Measurements from ENCODE around the gene TMEM225B.
"Not testable (repeated sequence)": the region's sequence is repeated elsewhere in the genome, so short reads cannot be mapped to it uniquely, and the experiment has no call there.

Gene TMEM225B

GRCh38 chr7:99579956-99580777 is 17.9 kb upstream of the TMEM225B start:
- peak; percentile 66 for DNase-seq

DNA sequence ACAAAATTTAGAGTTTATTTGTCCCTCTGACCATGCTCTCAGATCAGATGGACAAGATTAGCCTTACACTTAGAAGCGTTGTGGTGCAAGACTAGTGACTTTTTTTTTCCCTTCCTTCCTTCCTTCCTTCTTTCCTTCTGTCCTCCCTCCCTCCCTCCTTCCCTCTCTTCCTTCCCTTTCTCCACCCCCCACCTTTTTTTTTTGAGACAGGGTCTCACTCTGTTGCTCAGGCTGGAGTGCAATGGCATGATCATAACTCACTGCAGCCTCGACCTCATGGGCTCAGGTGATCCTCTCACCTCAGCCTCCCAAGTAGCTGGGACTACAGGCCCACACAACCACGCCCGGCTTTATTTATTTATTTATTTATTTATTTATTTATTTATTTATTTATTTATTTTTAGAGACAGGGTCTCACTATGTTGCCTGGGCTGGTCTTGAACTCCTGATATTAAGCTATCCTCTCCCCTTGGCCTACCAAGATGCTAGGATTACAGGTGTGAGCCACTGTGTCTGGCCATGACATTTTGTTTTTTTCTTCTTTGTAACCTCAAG is 17.2 kb upstream of the TMEM225B start:
- DNase-seq: not testable (repeated sequence)

DNA sequence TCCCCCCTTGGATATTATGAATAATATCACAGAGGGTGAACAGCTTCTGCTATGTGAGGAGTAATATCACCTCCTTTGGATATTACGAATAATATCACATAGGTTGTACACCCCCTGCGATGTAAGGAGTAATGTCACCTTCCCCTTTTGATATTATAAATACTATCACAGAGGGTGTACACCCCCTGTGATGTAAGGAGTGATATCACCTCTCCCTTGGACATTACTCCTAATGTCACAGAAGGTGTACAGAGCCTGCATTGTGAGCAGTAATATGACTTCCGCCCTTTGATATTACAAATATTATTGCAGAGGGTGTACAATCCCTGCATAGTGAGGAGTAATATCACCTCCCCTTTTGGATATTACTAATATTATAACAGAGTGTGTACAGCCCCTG is 9.2 kb upstream of the TMEM225B start:
- DNase-seq: no peak

DNA sequence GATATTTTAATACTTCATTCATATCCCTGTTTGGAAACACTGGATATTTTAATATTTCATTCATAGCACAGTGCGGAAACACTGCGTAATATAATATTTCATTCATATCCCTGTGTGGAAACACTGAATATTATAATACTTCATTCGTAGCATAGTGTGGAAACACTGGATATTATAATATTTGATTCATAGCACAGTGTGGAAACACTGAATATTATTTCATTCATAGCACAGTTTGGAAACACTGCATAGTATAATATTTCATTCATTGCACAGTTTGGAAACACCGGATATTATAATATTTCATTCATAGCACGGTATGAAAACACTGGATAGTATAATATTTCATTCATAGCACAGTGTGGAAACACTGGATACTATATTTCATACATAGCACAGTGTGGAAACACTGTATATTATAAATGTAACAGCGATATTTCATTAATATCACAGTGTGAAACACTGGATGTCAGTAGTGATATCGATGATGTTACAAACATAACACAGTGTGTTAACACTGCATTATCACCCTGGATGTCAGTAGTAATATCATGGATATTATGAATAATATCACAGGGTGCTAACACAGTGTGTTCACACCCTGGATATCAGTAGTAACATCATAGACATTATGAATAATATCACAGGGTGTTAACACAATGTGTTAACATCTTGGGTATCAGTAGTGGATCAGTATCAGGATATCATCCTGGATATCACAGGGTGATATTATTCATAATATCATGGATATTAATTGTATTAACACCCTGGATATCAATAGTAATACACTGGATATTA is 2.9 kb upstream of the TMEM225B start:
- DNase-seq: no peak

- no peak for DNase-seq
Measured at GRCh38 chr7:99596408-99596955, 1.6 kb upstream of the TMEM225B start.

DNA sequence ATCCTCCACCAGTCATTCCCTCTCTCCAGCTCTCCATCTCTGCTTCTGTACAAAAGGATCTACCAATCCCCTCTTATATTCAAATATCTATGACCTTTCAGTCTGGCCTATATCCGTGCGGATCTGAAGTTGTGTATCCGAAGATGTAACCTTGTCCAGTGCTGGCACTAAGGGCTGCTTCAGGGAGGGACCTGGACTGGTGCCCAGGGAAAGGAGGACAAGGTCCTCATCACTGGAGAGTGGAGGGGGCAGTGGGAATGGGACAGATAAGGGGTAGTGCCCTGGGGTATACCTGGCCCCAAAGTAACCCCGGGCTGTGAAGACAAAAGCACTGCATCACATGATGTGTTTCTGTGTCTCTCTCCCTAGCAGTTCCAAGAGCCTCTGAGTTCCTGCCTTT is 1.8 kb downstream of the TMEM225B start:
- no peak for DNase-seq

- no peak for DNase-seq
Measured at GRCh38 chr7:99601656-99602310, 3.7 kb downstream of the TMEM225B start.

- no peak for DNase-seq
Measured at GRCh38 chr7:99605527-99605926, 7.5 kb downstream of the TMEM225B start.

- DNase-seq: no peak
Measured at GRCh38 chr7:99606531-99606930, 8.5 kb downstream of the TMEM225B start.

DNA sequence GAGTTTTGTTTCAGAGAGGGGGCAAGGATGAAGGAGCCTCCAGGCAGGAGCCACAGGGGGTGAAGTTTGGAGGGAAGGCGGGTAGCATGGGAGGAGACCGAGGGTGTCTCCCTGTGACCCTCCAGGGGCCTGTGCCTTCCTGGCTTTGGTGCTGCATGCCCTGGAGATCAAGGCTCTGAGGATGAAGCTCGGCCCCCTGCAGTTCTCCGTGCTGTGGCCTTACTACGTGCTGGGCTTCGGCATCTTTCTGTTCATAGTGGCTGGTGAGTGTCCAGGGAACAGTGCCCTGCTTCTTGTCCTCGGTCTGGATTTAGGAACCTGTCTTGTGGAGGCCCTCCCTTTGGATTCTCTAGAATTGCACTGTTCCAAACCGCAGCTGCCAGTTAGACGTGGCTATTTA is 9.5 kb downstream of the TMEM225B start:
- DNase-seq: no peak

GRCh38 chr7:99614495-99614894 is 16.4 kb downstream of the TMEM225B start:
- DNase-seq: no peak

GRCh38 chr7:99615989-99616358 is 17.9 kb downstream of the TMEM225B start:
- DNase-seq: no peak

DNA sequence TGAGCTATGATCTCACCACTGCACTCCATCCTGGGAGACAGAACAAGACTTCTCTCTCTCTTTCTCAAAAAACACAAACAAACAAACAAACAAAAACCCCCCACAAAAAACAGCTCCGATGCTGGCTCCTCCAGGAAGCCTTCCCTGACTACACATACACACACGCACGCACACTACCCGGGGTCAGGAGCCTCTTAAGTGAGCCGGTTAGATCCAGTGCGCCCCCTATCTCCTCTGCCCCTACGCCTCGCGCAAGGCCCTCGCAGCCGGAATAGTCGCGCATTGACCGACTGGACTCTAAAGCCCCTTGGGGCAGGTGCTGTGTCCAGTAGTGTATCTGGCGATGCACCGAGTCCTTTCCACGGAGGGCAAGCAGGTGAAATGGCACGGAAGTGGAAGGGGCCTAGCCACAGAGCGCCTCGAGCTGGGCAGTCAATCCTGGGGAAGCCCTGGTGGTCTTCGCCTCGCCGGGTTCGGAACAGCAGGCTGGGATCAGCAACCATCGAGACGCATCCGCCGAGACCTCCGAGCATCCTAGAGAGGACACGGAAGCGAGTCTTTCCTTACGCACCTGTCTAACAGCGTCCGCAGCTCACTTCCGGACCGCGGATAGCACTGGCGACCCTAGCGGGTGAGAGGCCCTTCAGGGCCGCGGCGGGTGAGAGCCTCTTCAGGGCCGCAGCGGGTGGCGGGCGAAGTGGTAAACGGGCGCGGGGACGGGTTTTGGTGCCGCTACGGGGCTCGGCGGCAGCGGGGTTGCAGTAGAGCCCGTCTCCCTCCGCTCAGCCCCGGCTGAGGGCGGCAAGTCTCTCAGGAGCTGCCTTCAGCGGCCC is 18.5 kb downstream of the TMEM225B start, which contains the start of gene ZSCAN25:
ZSCAN25 (plus strand) TSS at position 588 of the 833 bp plus-strand sequence. CDS start 2,661 bp downstream, outside the sequence.
- DNase-seq: peak; percentile 84

DNA sequence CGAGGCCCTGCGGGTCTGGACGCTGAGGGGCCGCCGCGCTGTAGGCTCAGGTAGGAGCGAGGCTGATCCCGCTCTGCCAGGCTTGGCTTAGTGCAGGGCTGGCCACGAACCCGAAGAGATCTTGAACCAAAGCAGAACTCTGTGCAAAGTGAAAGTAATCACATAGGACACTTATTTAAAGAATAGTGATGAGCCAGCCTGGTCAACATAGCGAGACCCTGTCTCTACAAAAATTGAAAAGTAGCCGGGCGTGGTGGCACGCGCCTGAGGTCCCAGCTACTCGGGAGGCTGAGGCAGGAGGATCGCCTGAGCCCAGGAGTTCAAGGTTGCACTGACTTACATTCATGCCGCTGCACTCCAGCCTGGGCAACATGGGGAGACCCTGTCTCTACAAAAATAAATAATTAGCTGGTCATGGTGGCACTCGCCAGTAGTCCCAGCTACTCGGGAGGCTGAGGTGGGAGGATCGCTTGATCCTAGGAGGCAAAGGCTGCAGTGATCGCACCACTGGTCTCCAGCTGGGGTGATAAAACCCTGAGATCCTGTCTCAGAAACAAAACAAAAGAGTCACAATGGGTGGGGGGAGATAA is 19.2 kb downstream of the TMEM225B start:
- no peak for DNase-seq

GRCh38 chr7:99618726-99619125 is 20.7 kb downstream of the TMEM225B start:
- no peak for DNase-seq

GRCh38 chr7:99619571-99620130 is 21.6 kb downstream of the TMEM225B start:
- DNase-seq: no peak

- DNase-seq: no peak
Measured at GRCh38 chr7:99621271-99621670, 23.2 kb downstream of the TMEM225B start.

DNA sequence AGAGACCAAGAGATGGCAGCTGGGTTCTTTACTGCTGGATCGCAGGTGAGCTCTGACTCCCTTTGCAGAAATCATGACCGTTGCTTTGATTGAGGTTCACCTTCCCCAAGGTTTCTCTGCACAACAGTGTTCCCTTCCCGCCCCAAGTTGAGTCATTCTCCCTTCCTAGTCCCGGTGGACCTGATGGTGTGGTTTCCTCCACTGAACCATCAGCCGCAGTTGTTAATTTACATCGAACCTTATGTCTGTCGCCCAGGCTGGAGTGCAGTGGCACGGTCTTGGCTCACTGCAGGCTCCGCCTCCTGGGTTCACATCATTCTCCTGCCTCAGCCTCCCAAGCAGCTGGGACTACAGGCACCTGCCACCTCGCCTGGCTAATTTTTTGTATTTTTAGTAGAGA is 24.5 kb downstream of the TMEM225B start:
- DNase-seq: no peak

- DNase-seq: no peak
Measured at GRCh38 chr7:99623091-99623693, 25.1 kb downstream of the TMEM225B start.

GRCh38 chr7:99623702-99624447 is 25.8 kb downstream of the TMEM225B start:
- no peak for DNase-seq

All from activated gamma-delta T cell treated with Interleukin-2 at 50 U/mL for 16 hours (primary cell).